ENCODE results near the gene CYYR1.

DNA sequence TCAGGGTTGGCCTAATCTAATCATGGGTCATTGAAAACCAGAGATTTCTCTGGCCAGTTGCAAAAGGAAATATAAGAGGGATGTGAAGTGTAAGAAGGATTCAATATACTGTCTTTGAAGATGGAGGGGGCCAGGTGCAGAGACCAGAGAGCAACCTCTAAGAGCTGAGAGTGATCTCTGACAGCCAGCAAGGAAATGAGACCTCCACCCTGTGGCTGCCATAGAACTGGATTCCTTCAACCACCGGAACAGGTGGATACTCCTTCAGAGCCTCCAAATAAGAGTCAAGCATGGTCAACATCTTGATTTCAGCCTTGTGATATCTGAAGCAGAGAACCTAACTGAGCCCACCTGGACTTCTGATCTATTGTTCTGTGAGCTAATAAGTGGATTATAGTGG is 128.4 kb downstream of the CYYR1 start:
- TF ChIP-seq, protein P1, sequence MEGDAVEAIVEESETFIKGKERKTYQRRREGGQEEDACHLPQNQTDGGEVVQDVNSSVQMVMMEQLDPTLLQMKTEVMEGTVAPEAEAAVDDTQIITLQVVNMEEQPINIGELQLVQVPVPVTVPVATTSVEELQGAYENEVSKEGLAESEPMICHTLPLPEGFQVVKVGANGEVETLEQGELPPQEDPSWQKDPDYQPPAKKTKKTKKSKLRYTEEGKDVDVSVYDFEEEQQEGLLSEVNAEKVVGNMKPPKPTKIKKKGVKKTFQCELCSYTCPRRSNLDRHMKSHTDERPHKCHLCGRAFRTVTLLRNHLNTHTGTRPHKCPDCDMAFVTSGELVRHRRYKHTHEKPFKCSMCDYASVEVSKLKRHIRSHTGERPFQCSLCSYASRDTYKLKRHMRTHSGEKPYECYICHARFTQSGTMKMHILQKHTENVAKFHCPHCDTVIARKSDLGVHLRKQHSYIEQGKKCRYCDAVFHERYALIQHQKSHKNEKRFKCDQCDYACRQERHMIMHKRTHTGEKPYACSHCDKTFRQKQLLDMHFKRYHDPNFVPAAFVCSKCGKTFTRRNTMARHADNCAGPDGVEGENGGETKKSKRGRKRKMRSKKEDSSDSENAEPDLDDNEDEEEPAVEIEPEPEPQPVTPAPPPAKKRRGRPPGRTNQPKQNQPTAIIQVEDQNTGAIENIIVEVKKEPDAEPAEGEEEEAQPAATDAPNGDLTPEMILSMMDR (IDR thresholded peaks at IDR 0.05), result no peak
- no peak for TF ChIP-seq POLR2A (IDR thresholded peaks at IDR 0.05)

Measured in Peyer's patch (tissue), 4 donors.